Activated naive CD4-positive, alpha-beta T cell (primary cell): ENCODE data around the gene MCL1.
"Not testable (repeated sequence)": the region's sequence is repeated elsewhere in the genome, so short reads cannot be mapped to it uniquely, and the experiment has no call there.

Source experiments
- DNase-seq, 4 experiments: peaks; one replicate each; lab custom pipeline; 2025; lab: John Stamatoyannopoulos, UW

The MCL1 gene

DNA sequence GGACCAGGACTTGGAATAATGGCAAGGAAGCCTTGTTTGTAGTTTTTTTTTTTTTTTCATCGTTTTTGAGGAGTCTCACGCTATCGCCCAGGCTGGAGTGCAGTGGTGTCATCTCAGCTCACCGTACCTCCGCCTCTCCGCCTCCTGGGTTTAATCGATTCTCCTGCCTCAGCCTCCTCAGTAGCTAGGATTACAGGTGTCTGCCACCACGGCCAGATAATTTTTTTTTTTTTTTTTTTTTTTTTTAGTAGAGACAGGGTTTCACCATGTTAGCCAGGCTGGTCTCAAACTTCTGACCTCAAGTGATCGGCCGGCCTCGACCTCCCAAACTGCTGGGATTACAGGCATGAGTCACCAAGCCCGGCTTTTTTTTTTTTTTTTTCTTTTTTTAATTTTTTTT, 23.0 kb upstream of the MCL1 start:
- DNase-seq: not testable (repeated sequence)

DNA sequence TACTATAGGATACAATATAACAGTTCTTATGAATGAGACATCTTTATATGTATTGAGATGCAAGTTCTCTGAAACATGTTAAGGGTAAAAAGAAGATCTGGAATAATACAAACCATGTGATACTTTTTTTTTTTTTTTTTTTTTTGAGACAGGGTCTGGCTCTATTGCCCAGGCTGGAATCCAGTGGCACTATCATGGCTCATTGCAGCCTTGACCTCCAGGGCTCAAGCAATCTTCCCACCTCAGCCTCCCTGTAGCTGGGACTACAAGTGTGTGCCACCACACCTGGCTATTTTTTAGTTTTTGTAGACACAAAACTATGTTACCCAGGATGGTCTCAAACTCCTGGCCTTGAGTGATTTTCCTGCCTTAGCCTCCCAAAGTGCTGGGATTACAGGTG, 22.1 kb upstream of the MCL1 start:
- no peak for DNase-seq

DNA sequence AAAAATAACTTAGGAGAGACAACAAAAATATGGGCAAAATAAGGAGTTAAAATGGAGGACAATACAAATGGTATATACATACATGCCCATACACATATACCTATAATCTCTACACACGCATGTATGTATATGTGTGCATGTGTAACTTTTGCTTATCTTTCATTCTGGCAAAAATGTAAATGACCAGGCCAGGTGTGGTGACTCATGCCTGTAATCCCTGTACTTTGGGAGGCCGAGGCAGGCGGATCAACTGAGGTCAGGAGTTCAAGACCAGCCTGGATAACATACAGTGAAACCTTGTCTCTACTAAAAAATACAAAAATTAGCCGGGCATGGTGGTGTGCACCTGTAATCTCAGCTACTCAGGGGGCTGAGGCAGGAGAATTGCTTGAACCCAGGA, 18.9 kb upstream of the MCL1 start:
- DNase-seq: not testable (repeated sequence)

DNA sequence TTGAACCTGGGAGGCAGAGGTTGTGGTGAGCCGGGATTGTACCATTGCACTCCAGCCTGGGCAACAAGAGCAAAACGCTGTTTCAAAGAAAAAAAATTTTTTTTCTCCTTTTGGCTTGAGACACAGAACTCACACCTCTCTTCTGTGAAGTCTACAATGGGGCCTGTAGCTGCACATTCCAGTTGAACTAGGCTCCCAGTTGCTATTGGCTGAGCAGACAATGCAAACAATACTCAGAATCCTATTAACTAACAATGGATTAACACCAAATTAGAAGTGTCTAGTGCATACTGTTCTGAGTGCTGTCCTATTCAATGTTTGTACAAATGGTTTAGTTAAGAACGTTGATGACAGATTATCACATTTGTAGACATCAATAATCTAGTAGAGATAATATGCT, 17.6 kb upstream of the MCL1 start:
- DNase-seq: no peak

DNA sequence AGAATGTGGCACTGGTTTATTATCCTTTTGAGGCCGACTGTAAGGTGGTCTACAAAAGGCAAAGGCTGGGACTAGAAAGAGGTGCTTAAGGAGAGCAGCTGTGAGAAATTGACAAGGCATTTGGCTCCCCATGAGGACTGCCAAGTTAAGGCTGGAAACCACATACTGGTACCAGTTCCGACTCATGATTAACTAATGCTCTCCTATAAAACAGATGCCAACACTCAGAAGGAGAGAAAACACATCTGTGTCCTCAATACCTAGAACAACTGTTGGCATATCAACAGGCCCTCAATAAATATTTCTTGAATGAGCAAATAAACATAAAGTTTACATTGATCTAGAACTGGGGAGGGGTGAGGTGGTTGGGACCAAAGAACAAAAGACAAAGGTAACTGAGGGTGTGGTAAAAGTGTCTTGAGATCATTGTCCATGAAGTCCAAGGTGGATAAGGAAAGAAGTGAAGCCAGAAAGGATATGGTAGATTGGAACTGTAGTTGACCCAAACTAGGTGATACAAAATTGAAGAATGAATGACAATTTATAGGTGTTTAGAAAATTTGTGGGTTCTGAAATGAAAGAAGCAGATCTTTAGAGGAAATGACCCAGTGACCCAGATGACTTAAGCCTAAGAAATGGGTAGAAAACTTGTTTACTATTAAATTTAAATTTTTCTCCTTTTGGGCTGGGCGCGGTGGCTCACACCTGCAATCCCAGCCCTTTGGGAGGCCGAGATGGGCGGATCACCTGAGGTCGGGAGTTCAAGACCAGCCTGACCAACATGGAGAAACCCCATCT, 16.9 kb upstream of the MCL1 start:
- no peak for DNase-seq

DNA sequence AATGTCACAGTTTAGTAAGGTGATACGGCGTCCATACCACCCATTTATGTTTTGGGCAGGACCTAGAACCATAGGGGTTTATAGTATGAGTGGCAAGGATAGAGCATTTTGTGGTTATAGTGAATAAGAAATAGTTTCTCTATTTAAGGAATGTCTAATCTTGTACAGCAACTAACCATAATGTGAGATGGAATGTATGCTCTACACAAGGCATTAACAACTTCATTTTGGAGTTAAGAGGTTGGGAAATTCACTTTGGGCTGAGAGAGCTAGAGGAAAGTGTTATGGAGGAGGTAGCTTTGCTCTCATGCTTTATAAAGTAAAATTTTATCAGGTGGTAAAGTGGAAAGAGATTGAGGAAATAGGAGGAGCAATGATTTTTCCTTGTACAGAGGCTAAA, 3.0 kb upstream of the MCL1 start:
- DNase-seq: no peak

DNA sequence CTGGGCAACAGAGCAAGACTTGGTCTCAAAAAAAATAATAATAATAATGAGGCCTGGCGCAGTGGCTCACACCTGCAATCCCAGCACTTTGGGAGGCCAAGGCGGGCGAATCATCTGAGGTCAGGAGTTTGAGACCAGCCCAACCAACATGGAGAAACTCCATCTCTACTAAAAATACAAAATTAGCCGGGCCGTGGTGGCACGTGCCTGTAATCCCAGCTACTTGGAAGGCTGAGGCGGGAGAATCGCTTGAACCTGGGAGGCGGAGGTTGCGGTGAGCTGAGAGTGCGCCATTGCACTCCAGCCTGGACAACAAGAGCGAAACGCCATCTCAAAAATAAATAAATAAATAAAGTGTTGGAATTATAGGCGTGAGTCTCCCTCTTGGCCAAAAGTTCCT, 2.6 kb upstream of the MCL1 start:
- DNase-seq: not testable (repeated sequence)

DNA sequence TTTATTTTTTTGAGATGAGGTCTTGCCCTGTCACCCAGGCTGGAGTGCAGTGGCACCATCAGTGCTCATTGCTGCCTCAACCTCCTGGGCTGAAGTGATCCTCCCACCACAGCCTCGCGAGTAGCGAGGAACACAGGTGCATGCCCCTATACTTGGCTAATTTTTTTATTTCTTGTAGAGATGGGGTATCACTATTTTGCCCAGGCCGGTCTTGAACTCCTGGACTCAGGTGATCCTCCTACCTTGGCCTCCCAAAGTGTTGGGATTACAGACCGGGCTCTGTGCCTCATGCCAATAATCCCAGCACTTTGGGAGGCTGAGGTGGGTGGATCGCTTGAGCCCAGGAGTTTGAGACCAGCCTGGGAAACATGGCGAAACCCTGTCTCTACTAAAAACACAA, 2.0 kb upstream of the MCL1 start:
- not testable (repeated sequence) for DNase-seq

DNA sequence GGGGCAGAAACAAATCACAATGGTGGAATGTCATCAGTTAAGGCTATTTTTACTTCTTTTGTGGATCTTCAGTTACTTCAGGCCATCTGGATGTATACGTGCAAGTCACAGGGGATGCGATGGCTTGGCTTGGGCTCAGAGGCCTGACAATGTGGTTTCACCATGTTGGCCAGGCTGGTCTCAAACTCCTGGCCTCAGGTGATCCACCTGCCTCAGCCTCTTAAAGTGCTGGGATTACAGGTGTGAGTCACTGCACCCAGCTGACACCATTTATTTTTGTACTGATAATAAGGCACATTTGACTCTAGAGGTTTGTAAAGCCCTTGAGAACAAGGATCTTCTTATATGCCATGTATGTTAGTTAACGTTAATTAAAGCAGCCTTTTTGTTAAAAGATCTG, 1.6 kb upstream of the MCL1 start:
- not testable (repeated sequence) for DNase-seq

DNA sequence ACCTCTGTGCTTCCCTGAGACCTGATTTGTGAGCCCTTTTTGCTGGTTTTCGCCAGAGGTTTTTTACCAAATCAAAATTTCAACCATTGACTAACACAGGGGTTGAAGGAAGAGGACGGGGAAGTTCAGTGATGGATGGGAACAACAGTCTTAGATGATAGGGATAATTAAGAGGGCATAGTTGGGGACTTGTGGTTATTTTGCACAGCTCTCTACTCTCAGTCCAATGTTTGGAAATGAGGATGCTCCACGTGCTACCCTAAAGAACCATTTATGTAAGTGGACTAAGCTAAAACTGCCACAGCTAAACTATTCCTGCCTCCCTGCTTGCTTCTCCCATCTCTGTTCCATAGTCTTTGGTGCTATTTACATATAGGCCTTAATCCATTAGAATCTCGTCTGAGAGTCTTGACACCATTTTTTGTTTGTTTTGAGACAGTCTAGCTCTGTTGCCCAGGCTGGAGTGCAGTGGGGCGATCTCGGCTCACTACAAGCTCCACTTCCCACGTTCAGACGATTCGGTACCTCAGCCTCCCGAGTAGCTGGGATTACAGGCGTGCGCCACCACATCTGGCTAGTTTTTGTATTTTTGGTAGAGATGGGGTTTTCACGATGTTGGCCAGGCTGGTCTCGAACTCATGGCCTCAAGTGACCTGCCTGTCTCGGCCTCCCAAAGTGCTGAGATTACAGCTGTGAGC, 684 bp upstream of the MCL1 start:
- DNase-seq: no peak

DNA sequence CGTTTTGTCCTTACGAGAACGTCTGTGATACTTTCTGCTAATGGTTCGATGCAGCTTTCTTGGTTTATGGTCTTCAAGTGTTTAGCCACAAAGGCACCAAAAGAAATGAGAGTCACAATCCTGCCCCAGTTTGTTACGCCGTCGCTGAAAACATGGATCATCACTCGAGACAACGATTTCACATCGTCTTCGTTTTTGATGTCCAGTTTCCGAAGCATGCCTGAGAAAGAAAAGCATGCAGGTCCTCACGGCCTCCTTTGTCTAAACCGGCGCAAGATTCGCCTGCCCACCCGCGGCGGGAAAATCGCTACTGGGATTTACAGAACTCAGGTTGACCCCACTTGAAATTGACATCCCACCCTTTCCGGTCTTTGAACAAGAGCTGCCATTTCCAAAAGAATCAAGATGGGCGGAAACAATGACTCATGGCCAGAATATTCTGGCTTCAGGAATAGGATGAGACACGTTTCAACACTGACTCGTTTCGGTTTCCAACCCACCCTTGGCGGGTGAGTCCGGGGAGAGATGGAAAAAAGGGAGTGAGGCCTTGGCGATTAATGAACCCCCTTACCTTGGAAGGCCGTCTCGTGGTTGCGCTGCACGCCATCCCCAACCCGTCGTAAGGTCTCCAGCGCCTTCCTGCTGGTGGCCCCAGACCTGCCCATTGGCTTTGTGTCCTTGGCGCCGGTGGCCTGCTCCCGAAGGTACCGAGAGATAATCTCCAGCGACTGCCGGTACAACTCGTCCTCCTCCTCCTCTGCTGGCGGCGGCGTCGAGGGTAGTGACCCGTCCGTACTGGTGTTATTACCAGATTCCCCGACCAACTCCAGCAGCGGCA, 919 bp downstream of the MCL1 start:
- DNase-seq: peak in 1 of 4 experiments; percentile 26

DNA sequence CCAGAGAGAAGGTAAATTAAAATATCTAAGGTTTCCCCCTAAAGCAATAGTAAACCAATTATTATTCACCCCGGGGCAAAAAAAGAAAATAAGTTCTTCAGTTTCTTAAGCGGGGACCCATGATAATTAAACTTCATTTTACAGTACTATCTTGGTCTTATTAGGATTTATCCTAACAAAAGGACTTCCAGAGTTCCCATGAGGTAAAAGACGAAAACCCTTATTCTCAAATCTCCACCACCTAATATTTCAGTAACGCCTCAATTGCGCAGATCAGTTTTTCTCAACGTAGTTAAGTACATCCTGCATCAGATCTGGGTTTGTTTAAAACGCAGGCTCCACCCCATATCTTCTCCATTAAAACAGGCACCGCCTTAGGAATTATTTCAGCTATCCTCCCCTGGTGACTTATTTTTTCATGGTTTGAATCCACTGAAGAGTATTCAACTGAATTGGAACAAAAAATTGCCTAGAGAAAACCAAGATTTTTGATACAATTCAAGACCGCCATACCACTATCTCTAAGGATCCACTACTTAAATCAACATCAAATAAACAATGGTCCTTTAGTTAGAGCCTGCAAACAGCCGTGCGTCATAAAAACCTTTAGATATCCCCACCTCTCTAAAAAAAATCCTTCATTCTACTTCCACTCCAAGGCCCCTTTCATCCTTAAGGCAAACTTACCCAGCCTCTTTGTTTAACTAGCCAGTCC, 1.7 kb downstream of the MCL1 start:
- no peak for DNase-seq

DNA sequence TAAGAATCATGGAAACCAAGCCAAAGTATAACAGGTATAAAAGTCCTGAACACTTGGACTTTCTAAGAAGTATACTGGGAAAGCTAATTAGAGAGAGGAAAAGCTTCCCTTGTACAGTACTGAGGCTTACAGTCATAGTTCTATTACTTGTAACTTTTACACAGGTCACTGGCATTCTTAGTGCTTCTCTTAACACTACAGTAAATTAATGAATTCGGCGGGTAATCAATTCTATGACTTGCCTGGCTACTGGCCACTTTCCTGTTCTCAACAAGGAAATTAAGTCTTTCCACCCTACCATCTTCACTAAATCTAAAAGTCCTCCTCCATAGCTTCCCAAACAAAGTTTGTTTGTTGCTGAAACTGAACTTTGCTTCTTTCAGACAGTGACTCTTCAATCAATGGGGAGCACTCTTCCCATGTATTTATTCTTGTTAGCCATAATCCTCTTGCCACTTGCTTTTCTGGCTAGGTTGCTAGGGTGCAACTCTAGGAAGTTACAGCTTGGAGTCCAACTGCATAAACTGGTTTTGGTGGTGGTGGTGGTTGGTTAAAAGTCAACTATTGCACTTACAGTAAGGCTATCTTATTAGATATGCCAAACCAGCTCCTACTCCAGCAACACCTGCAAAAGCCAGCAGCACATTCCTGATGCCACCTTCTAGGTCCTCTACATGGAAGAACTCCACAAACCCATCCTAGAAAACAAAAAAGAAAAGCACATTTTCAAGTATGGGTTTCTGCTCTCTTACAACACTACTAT, 2.4 kb downstream of the MCL1 start:
- DNase-seq: no peak

DNA sequence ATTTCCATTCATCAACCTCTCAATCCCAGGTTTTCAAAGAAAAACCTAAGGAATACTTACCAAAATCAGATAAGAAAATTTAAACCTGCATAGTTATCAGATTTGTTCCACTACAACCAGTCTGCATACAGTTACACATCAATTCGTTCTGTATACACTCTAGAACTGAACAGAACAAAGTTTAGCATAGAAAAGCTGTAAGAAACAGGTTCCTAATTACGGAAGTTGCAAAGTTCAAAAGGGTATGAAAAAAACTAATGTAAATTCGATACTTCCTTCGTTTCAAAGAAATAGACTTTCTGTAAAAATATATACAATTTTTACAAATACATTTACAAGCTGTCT, 3.1 kb downstream of the MCL1 start:
- DNase-seq: no peak

DNA sequence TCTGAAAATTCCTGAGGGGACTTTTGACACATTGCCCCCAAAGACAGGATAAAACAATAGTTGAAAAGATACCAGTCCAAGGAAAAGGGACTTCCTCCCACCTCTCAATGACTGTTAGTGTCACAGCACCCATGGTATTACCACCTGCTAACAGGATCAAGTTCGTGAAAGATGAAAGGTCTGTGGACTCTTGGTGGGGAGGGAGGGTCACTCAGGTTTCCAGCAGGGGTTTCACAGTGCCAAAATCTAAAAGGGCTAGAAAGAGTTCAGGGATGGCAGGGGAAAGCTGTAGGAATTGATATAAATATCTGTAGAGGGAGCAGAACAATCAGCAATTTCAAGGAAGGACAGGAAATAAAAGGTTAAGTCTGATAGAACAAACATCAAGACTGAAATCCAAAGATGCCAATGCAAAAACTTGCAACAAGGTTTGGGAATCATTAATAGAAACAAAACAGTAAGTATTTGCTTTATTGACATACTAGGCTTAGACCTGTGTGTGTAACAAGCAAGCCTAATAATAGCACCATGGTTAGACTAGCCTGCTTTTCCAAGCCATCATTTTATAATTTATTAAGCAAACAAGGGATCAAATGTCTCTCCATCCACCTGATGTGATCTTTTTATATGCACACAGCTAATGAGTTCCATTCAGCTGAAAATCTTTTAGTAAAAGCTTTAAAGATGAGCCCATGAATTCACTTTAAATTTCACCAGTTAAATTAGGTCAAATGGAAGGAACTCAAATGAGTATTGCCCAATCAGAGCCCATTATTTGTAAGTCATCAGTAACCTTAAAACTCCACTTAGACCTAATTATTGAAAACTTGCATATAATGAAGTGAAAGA, 3.7 kb downstream of the MCL1 start:
- no peak for DNase-seq

DNA sequence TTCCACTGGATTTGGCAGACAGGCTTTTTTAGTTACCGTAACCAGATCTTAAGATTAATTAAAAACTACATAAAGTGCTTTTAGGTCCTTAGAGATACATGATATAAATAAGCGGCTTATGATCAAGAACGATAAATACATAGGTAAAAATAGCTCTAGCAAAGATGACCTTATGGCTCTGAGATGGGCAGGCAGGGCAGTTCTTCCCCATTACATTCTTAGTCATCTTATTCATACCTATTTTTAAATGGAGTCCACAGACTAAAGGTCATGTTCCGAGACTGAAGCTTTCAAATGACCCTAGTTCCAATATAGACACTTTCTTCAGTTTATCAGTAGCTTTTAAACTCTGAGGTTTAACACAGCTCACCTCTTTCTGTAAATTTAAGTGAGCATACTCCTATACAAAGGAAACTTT, 4.3 kb downstream of the MCL1 start:
- DNase-seq: no peak

DNA sequence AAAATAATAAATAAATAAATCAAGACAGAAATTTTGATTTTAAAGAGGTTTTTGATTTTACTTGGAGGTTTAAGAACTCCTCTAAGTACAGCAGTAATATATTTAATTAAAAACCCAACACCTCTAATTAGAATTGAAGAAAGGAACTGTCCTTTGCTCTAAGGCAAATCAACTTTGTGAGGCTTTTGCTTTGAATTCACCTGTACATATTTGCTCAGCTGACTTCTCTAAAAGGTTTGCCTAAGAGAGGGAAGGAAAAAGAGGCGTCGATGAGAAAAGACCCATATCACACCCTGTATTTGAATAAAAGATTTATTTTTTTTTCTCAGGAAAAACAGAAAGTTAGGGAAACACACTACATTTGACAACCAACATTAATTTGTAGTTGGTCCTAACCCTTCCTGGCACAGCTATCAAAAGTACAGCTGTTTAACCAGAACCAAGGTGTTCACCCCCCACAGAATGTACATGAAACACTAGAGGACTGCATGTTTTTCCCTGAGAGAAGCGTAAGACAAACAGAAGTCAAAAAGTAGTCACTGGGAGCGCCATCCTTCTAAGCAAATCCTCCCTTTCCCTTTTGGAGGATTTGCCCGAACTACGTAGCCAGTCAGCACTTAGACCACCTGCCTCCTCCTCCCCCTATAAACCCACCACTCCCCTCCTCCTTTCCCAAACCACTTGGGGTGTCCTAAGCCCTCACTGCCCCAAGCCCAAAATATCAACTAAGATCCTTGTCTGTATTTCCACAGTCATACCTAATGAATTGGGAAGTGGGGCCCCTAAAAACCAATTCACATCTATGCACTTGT, 4.9 kb downstream of the MCL1 start:
- DNase-seq: no peak

DNA sequence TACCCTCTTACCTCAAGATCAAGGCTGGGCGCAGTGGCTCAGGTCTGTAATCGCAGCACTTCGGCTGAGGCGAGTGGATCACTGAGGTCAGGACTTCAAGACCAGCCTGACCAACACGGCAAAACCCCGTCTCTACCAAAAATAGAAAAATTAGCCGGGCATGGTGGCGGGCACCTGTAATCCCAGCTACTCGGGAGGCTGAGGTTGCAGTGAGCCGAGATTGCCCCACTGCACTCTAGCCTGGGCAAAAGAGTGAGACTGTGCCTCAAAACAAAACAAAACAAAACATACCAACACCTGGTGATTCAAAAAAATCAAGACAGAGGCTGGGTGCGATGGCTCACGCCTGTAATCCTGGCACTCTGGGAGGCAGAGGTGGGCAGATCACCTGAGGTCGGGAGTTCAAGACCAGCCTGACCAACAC, 5.8 kb downstream of the MCL1 start:
- not testable (repeated sequence) for DNase-seq

DNA sequence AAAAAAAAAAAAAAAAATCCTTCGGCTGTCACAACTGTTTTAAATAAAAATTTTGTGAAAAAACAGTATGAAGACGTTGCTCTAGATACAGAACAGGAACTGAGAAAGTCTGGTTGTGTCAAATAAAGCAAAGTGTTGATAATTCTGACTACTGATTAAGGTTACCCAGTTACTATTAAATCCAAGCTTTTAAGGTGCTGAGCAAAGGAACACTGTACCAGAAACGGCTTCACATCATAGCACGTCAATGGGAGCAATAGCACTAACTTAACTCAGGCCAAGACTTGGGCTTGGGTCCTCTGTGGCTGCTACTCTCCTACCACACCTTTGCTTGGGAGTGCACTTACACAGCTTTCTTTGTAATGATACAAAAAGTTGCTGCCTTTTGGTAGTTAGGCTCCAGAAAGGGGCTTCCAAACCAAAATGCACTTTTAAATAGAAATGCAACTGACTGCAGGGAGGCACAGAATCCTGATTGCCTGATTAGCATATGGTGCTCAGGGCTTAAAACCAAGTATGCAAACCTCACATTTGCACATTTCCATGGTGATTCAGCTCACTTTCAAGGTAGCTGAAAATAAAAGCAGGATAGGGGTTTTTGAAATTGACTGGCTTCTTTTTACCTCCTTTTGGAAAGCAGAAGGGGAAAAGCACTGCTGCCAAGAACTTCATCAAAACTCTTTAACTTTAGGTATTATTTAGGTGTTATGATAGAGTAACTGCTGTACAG, 6.3 kb downstream of the MCL1 start:
- no peak for DNase-seq
